Measurements from ENCODE around the gene MYF5.
"Not testable (repeated sequence)": the region's sequence is repeated elsewhere in the genome, so short reads cannot be mapped to it uniquely, and the experiment has no call there.

The MYF5 gene

GRCh38 chr12:80716696-80717469 lies at the start of gene MYF5:
Gene MYF5 (plus strand): TSS chr12:80716912. CDS start chr12:80717064, 152 bp downstream.
- Mint-ChIP-seq H3K4me3 (no peak within 1 kb of the TSS), H3K9me3 (ENCODE audit: low read depth) (no peaks in the 10 kb centered on the region), H3K27me3 (peaks cover 22% of the 10 kb centered on the region), H3K27ac (no peak within 1 kb of the TSS), H3K4me1 (ENCODE audit: low read depth) (no peaks in the 10 kb centered on the region), H3K36me3 (no peaks in the 10 kb centered on the region)

GRCh38 chr12:80670214-80670613 lies 46.5 kb upstream of the MYF5 start:
- H3K36me3 Mint-ChIP-seq: no peaks in the 10 kb centered on the region
- peaks cover 5% of the 10 kb centered on the region for H3K9me3 Mint-ChIP-seq (ENCODE audit: low read depth)
- H3K4me3 Mint-ChIP-seq: no peak overlapping the region
- H3K27ac Mint-ChIP-seq: no peak overlapping the region
- H3K4me1 Mint-ChIP-seq (ENCODE audit: low read depth): no peaks in the 10 kb centered on the region
- H3K27me3 Mint-ChIP-seq: no peaks in the 10 kb centered on the region

- H3K36me3 Mint-ChIP-seq, H3K27ac Mint-ChIP-seq, H3K4me3 Mint-ChIP-seq: not testable (repeated sequence)
Observed at GRCh38 chr12:80676042-80676636, 40.6 kb upstream of the MYF5 start.

DNA sequence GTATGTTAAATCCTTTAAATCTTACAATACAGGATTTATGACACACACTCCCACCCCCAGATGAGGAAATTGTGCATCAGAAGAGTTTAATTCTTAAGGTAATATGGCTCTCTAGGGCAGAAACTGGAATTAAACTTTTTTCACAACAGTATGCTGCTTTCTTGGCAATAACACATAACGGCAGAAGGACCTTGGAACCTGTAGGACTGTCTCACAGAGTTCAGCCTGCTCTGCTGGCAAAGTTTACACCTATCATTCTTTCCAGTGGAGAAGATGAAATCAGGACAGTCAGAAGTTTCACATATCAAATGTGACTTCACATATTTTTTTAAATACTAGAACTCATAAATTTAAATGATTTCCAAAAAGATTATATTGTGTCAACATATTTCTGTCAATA lies 39.9 kb upstream of the MYF5 start:
- no peaks in the 10 kb centered on the region for H3K9me3 Mint-ChIP-seq (ENCODE audit: low read depth)
- no peaks in the 10 kb centered on the region for H3K27me3 Mint-ChIP-seq
- H3K4me1 Mint-ChIP-seq (ENCODE audit: low read depth): no peaks in the 10 kb centered on the region
- no peak overlapping the region for H3K27ac Mint-ChIP-seq
- H3K4me3 Mint-ChIP-seq: no peak overlapping the region
- no peaks in the 10 kb centered on the region for H3K36me3 Mint-ChIP-seq

More at GRCh38 chr12:80676042-80676636, 40.6 kb upstream of the MYF5 start:
- not testable (repeated sequence) for H3K9me3 Mint-ChIP-seq (ENCODE audit: low read depth); H3K4me1 Mint-ChIP-seq (ENCODE audit: low read depth); H3K27me3 Mint-ChIP-seq

DNA sequence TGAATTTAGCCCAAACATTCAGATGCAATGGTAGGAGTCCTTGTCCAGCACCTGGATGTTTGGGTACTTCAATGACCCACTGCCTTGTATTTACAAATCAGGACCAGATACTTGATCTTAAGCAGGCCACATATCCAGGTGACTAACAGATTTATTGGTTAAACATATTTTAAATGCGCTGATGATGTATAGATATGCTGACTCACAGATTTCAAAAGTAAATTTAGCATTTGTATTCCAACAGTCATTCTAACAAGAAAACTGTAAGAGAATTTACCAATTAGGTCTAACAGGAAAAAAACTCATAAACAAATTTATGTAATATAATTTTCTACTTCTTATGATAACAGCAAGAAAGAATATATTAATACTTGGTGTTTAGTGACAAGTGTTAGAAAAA lies 38.7 kb upstream of the MYF5 start:
- H3K4me1 Mint-ChIP-seq (ENCODE audit: low read depth): no peaks in the 10 kb centered on the region
- no peaks in the 10 kb centered on the region for H3K9me3 Mint-ChIP-seq (ENCODE audit: low read depth)
- no peaks in the 10 kb centered on the region for H3K36me3 Mint-ChIP-seq
- no peaks in the 10 kb centered on the region for H3K27me3 Mint-ChIP-seq
- H3K27ac Mint-ChIP-seq: no peak overlapping the region
- H3K4me3 Mint-ChIP-seq: no peak overlapping the region

- Mint-ChIP-seq H3K27ac (no peak overlapping the region), H3K4me1 (ENCODE audit: low read depth) (no peaks in the 10 kb centered on the region), H3K36me3 (no peaks in the 10 kb centered on the region), H3K27me3 (no peaks in the 10 kb centered on the region), H3K4me3 (no peak overlapping the region), H3K9me3 (ENCODE audit: low read depth) (no peaks in the 10 kb centered on the region)
Observed at GRCh38 chr12:80679346-80680131, 37.2 kb upstream of the MYF5 start.

DNA sequence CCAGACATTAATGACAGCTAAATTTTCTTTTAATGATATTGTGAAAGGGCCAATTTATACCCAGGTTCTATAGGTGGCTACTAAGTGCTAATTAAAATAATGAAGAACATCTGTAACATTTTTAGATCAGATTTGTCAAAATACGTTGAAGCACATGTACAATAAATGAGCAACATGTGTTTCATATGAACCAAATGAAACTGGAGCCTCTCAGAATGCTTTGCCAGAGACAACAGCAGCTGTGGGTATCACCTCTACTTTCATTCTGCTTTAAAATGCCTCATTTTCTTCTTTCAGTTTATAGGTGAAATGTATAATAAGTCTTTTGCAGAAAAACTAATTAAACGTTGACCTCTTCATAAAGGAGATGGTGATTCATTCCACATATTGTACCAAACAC lies 35.4 kb upstream of the MYF5 start:
- Mint-ChIP-seq H3K4me1 (ENCODE audit: low read depth) (no peaks in the 10 kb centered on the region), H3K27ac (no peak overlapping the region), H3K9me3 (ENCODE audit: low read depth) (no peaks in the 10 kb centered on the region), H3K27me3 (no peaks in the 10 kb centered on the region), H3K4me3 (no peak overlapping the region), H3K36me3 (no peaks in the 10 kb centered on the region)

DNA sequence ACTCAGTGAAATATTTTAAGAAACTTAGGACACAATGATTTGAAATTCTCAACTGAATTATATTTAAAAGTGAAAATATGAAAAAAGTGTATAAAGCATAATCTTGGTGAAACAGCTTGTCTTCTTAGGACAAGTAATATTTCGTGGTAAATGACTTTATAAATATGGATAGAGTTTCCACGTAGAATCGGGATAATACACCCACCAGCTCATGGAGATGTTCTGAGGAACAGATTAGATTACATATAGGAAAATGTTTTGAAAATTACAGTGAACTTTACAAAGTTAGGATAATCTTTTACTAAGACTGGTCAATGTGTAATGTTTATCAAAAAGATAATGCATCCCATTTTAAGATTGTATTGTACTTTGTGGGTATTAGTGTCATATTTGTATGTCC lies 34.9 kb upstream of the MYF5 start:
- Mint-ChIP-seq H3K4me1 (ENCODE audit: low read depth) (no peaks in the 10 kb centered on the region), H3K27ac (no peak overlapping the region), H3K27me3 (no peaks in the 10 kb centered on the region), H3K9me3 (ENCODE audit: low read depth) (no peaks in the 10 kb centered on the region), H3K36me3 (no peaks in the 10 kb centered on the region), H3K4me3 (no peak overlapping the region)

GRCh38 chr12:80684077-80684495 lies 32.6 kb upstream of the MYF5 start:
- H3K27ac Mint-ChIP-seq: no peak overlapping the region
- H3K4me3 Mint-ChIP-seq: no peak overlapping the region
- H3K9me3 Mint-ChIP-seq (ENCODE audit: low read depth): no peaks in the 10 kb centered on the region
- H3K27me3 Mint-ChIP-seq: no peaks in the 10 kb centered on the region
- H3K36me3 Mint-ChIP-seq: no peaks in the 10 kb centered on the region
- H3K4me1 Mint-ChIP-seq (ENCODE audit: low read depth): no peaks in the 10 kb centered on the region

DNA sequence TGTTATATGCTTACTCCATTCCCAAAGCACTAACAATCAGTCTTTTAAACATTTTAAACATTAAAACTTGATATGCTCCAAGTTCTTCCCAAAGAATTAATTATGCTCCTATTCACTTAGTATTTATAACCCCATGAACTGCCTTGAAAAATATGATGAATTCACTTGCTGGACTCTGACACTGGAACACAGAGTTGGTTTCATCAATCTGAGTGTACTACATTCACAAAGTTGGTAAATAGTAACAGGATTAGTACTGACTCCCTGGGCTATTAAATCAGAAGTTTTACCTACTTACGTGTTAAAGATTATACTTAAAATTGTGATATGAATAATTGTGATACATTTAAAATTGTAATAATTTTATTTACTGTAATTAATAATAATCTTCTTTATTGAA lies 26.6 kb upstream of the MYF5 start:
- Mint-ChIP-seq H3K27ac (no peak overlapping the region), H3K4me1 (ENCODE audit: low read depth) (no peaks in the 10 kb centered on the region), H3K4me3 (no peak overlapping the region), H3K27me3 (no peaks in the 10 kb centered on the region), H3K36me3 (no peaks in the 10 kb centered on the region), H3K9me3 (ENCODE audit: low read depth) (no peaks in the 10 kb centered on the region)

DNA sequence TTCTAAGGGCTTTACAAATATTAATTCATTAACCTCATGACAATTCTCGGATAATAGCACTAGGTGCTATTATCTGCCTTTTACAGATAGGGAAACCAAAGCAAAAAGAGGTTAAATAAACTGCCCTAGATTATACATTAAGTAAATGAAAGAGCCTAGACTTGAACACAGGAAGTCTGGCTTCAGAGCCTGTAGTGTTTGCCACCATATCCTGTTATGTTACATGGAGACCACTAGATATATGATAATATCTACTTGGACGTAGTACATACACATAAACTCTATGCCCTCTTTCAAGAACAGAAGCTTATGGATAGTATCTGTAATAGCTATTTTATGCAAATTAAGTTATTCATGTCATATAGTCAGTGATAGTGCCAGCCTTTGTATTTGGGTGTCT lies 26.2 kb upstream of the MYF5 start:
- H3K4me1 Mint-ChIP-seq (ENCODE audit: low read depth): no peaks in the 10 kb centered on the region
- no peak overlapping the region for H3K4me3 Mint-ChIP-seq

DNA sequence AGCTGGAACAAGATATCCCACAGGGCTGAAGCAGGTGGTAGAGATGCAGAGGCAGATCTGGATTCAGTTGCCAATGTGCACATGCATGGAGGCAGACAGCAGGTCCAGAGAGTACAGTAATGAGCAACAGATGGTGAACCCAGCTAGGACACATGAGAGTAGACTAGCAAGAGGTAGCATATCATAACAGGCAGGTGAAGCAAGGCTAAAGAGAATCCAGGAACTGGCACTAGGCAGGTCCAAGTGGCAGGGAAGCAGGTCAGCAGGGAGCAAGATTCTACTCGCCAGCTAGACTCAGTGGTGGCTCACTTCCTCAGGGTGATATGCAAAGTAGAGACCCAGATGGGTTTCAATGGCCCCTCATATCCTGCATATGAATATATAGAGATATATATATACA lies 24.6 kb upstream of the MYF5 start:
- no peak overlapping the region for H3K27ac Mint-ChIP-seq
- H3K9me3 Mint-ChIP-seq (ENCODE audit: low read depth): no peaks in the 10 kb centered on the region
- no peaks in the 10 kb centered on the region for H3K27me3 Mint-ChIP-seq
- no peaks in the 10 kb centered on the region for H3K4me1 Mint-ChIP-seq (ENCODE audit: low read depth)
- H3K4me3 Mint-ChIP-seq: no peak overlapping the region
- no peaks in the 10 kb centered on the region for H3K36me3 Mint-ChIP-seq

More for the DNA sequence above, 26.2 kb upstream of the MYF5 start:
- Mint-ChIP-seq H3K9me3 (ENCODE audit: low read depth) (no peaks in the 10 kb centered on the region), H3K36me3 (no peaks in the 10 kb centered on the region), H3K27me3 (no peaks in the 10 kb centered on the region), H3K27ac (no peak overlapping the region)

- H3K36me3 Mint-ChIP-seq: no peaks in the 10 kb centered on the region
- no peaks in the 10 kb centered on the region for H3K4me1 Mint-ChIP-seq (ENCODE audit: low read depth)
- H3K27ac Mint-ChIP-seq: no peak overlapping the region
- no peaks in the 10 kb centered on the region for H3K27me3 Mint-ChIP-seq
- no peaks in the 10 kb centered on the region for H3K9me3 Mint-ChIP-seq (ENCODE audit: low read depth)
- no peak overlapping the region for H3K4me3 Mint-ChIP-seq
Observed at GRCh38 chr12:80697270-80697887, 19.3 kb upstream of the MYF5 start.

DNA sequence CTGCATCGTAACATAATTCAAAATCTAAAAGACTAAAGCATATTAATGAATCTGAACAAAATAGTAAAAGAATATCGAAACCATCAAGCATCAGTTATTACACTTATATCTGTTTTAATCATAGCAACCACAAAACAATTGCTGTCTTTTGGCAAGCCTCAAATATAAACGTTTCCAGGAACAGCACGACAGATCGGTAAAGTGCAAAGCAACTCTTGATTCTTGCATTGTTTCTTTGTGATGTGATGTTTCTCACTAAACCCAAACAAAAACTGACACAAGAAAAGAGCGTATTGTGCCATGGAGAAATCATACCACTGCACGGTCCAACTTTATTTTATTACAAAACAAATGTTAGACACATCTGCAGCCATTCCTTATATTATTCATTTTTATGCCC lies 18.5 kb upstream of the MYF5 start:
- Mint-ChIP-seq H3K36me3 (no peaks in the 10 kb centered on the region), H3K4me3 (no peak overlapping the region), H3K4me1 (ENCODE audit: low read depth) (no peaks in the 10 kb centered on the region), H3K9me3 (ENCODE audit: low read depth) (no peaks in the 10 kb centered on the region), H3K27me3 (no peaks in the 10 kb centered on the region), H3K27ac (no peak overlapping the region)
